Keratinocyte (primary cell): ENCODE data around the gene FST. TPM values are rescaled to one million over a fixed set of nuclear protein-coding genes. Genes with fewer than 3 reads are reported as not detected.
A peak's percentile ranks its signal among the peaks of the same experiment; 100 is the strongest.

Experiments used
- DNase-seq: peaks from one replicate; pipeline ENCODE4 v3.0.0-alpha.2; 2011; ENCODE audit warnings: low read depth, missing footprints, low spot score
- FAIRE-seq: peaks from 2 replicates; lab custom pipeline; 2011; peaks lifted over from hg19 to GRCh38; lab: Jason Lieb, UNC
- H2AFZ ChIP-seq: 2 replicates; pipeline ENCODE4 v1.6.0; 2012; ENCODE audit warnings: low read length, control low read depth, inconsistent platforms; ENCODE audit not compliant: control insufficient read depth
- H3K27ac ChIP-seq: 2 replicates; pipeline ENCODE4 v1.5.1; 2011; ENCODE audit warnings: low read length; ENCODE audit not compliant: control insufficient read depth, insufficient read depth
- H3K27me3 ChIP-seq: 3 replicates; pipeline ENCODE4 v1.6.0; 2011; ENCODE audit warnings: low read length; ENCODE audit not compliant: control insufficient read depth, insufficient read depth; ENCODE audit errors: extremely low read depth
- H3K36me3 ChIP-seq, 2 experiments: 2 replicates in 1 of 2; 3 replicates in 1 of 2; pipeline ENCODE4 v1.5.1; 2011; ENCODE audit warnings: low read length in 2 of 2, mild to moderate bottlenecking in 1 of 2; ENCODE audit not compliant: control insufficient read depth in 2 of 2, insufficient read depth in 2 of 2; ENCODE audit errors: extremely low read depth in 1 of 2
- H3K4me1 ChIP-seq: 3 replicates; pipeline ENCODE4 v1.5.1; 2011; ENCODE audit warnings: low read length; ENCODE audit not compliant: control insufficient read depth, insufficient read depth; ENCODE audit errors: extremely low read depth
- H3K4me2 ChIP-seq: 3 replicates; pipeline ENCODE4 v1.6.0; 2011; ENCODE audit warnings: low read depth, low read length; ENCODE audit not compliant: control insufficient read depth, insufficient read depth; ENCODE audit errors: extremely low read depth
- H3K4me3 ChIP-seq, 3 experiments: fragments of 200-600 bp in 1 of 3; sonication (generic) in 1 of 3; 2 replicates in 2 of 3; 3 replicates in 1 of 3; pipeline ENCODE4 v1.5.1; 2011 to 2016; ENCODE audit warnings: low read length in 3 of 3, mild to moderate bottlenecking in 3 of 3, control low read depth in 2 of 3, inconsistent platforms in 1 of 3, low read depth in 1 of 3, mixed read lengths in 1 of 3, mixed run types in 1 of 3, moderate library complexity in 1 of 3; ENCODE audit not compliant: control insufficient read depth in 2 of 3, insufficient read depth in 2 of 3; ENCODE audit errors: extremely low read depth in 1 of 3
- H3K79me2 ChIP-seq: 2 replicates; pipeline ENCODE4 v1.6.0; 2012; ENCODE audit warnings: low read length; ENCODE audit not compliant: control insufficient read depth, insufficient read depth
- H3K9ac ChIP-seq: 3 replicates; pipeline ENCODE4 v1.6.0; 2011; ENCODE audit warnings: low read length; ENCODE audit not compliant: control insufficient read depth, insufficient read depth; ENCODE audit errors: extremely low read depth
- H3K9me1 ChIP-seq: 3 replicates; pipeline ENCODE4 v1.6.0; 2011; ENCODE audit warnings: low read length; ENCODE audit not compliant: control insufficient read depth, insufficient read depth; ENCODE audit errors: extremely low read depth
- H3K9me3 ChIP-seq: 2 replicates; pipeline ENCODE4 v1.5.1; 2012; ENCODE audit warnings: low read depth, low read length; ENCODE audit not compliant: control insufficient read depth
- H4K20me1 ChIP-seq: 3 replicates; pipeline ENCODE4 v1.6.0; 2011; ENCODE audit warnings: low read length; ENCODE audit not compliant: control insufficient read depth, insufficient read depth; ENCODE audit errors: extremely low read depth
- CTCF ChIP-seq, 3 experiments: IDR thresholded peaks in 1 of 3; conservative IDR thresholded peaks in 1 of 3; optimal IDR thresholded peaks in 1 of 3; 2 replicates in 2 of 3; 3 replicates in 1 of 3; pipeline versions ENCODE3 to v1.5.1; 2011; ENCODE audit warnings: low read length in 3 of 3, mild to moderate bottlenecking in 3 of 3, moderate library complexity in 2 of 3, control low read depth in 1 of 3, inconsistent platforms in 1 of 3; ENCODE audit not compliant: insufficient read depth in 2 of 3; ENCODE audit errors: extremely low read depth in 1 of 3
- EZH2 ChIP-seq: IDR thresholded peaks from one replicate; pipeline ENCODE4 v1.6.1; 2012; ENCODE audit warnings: inconsistent platforms, mild to moderate bottlenecking, low read length, moderate library complexity
- dilution Hi-C: fragments of 300-500 bp; cut with MboI; formaldehyde crosslinking; loops from one replicate; pipeline ENCODE4 v1.7.0; 2020; ENCODE audit warnings: low sequenced_read_pairs; ENCODE audit not compliant: extremely low pct_ligation_motif_present
- polyA plus RNA-seq, 5 experiments: library from polyadenylated mRNA; depleted of rRNA in 3 of 5; stranded (reverse) in 3 of 5; stranded (forward) in 1 of 5; unstranded in 1 of 5; fragments of >200 nt; gene quantifications; 1 replicate in 1 of 5; 2 replicates in 3 of 5; 3 replicates in 1 of 5; pipeline versions ENCODE4 v1.2.1 to v1.2.3, GENCODE V29; 2011 to 2012; ENCODE audit warnings: missing spikeins in 2 of 5, low read depth in 1 of 5, low replicate concordance in 1 of 5

Gene FST
- polyA plus RNA-seq, 1 donor (not counting 4 experiments of a cell fraction or from before 2014, with no cell fraction given) = 276 TPM

GRCh38 chr5:53508125-53508524 is 27.7 kb downstream of the FST start:
- H3K4me3 ChIP-seq = no peak overlapping the region
- no peak overlapping the region for H3K4me2 ChIP-seq
- H3K9ac ChIP-seq = no peak overlapping the region
- no peak overlapping the region for H3K27ac ChIP-seq
- FAIRE-seq (no peak), DNase-seq (no peak)
- H3K9me3 ChIP-seq = peaks cover 2% of the 10 kb centered on the region
- no peaks in the 10 kb centered on the region for H3K79me2 ChIP-seq
- no peaks in the 10 kb centered on the region for H3K36me3 ChIP-seq
- H3K4me1 ChIP-seq = peaks cover 9% of the 10 kb centered on the region
- no peaks in the 10 kb centered on the region for H4K20me1 ChIP-seq
- no peaks in the 10 kb centered on the region for H3K27me3 ChIP-seq
- TF ChIP-seq CTCF (optimal IDR thresholded peaks at IDR 0.05 in 1 of 3, IDR thresholded peaks at IDR 0.05 in 1 of 3, conservative IDR thresholded peaks at IDR 0.05 in 1 of 3; ENCODE audit: extremely low read depth in 1 of 3, insufficient read depth in 2 of 3, low read length in 3 of 3) = no peak
- dilution Hi-C loops = no loop called here
- H2AFZ ChIP-seq = no peak overlapping the region
- H3K9me1 ChIP-seq = no peaks in the 10 kb centered on the region

- H3K27me3 ChIP-seq = no peaks in the 10 kb centered on the region
- no peak overlapping the region for H2AFZ ChIP-seq
- H3K4me3 ChIP-seq = no peak overlapping the region
- dilution Hi-C loops = no loop called here
- H3K9ac ChIP-seq = no peak overlapping the region
- no peak overlapping the region for H3K27ac ChIP-seq
- H3K4me1 ChIP-seq = peaks cover 9% of the 10 kb centered on the region
- DNase-seq (peak; percentile 53), FAIRE-seq (peak; percentile 79)
- TF ChIP-seq CTCF (optimal IDR thresholded peaks at IDR 0.05 in 1 of 3, IDR thresholded peaks at IDR 0.05 in 1 of 3, conservative IDR thresholded peaks at IDR 0.05 in 1 of 3; ENCODE audit: extremely low read depth in 1 of 3, insufficient read depth in 2 of 3, low read length in 3 of 3) (no peak), EZH2 (no peak)
- H3K4me2 ChIP-seq = no peak overlapping the region
- no peaks in the 10 kb centered on the region for H3K9me1 ChIP-seq
- H4K20me1 ChIP-seq = no peaks in the 10 kb centered on the region
- H3K36me3 ChIP-seq = no peaks in the 10 kb centered on the region
- H3K9me3 ChIP-seq = peaks cover 2% of the 10 kb centered on the region
- no peaks in the 10 kb centered on the region for H3K79me2 ChIP-seq
Observed at GRCh38 chr5:53512539-53512938, 32.1 kb downstream of the FST start.
